ENCODE data around the gene EFCAB12.
"Not testable (repeated sequence)": the region's sequence is repeated elsewhere in the genome, so short reads cannot be mapped to it uniquely, and the experiment has no call there.

The EFCAB12 gene

DNA sequence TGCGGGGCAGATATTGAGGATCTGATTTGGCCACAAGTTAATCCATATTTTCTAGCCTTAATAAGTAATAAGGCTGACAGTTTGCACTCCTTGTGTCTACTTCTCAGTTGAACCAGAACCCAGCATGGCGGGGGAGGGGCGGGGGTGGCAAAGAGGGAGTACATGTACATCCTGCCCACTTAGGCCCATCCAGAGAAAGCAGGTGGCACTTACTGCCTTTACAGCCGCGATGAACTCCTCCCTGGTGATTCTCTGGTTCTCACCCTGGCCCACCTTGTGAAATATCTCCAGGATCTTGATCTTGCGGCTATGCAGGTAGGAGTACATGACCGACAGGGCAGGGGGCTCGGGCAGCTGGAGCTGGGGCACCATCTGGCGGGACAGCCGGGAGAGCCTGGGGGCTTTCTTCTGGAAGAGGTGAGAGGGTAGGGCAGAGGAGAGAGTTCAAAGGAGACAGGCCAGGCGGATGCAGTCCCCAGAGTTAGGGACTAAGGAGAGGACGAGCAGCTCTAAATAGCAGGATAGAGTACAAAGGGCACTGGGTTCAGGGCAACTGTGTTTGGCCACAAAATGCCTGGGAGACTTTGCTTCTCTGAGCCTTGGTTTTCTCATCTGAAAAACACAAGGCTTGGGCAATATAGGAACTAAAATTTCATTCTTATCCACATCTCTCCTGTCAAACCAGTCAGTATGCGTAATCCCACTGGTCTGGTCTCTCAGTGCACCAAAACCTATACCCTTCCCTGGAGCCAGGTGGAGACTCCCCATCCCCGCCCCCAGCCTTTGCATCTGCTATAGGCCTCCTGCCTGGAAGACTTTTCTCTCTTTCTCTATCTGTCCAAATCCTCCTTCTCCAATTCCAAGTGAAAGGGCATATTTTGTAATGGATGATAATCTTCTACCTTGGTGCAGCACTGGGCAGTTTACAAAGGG, 10.1 kb downstream of the EFCAB12 start:
- DNase-seq: no peak

DNA sequence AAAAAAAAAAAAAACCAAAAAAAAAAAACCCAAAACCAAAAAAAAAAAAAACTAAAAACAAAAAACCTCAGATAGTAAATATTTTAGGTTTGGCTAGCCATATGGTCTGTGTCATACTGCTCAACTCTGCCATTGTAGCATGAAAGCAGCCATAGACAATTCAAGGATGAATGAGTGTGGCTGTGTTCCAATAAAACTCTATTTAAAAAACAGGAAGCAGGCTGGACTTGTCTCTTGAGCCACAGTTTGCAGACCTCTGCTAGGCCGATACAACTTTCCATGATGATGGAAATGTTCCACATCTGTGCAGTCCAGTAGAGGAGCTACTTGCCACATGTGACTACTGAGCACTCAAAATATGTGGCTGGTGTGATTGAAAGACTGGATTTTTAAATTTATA, 11.1 kb downstream of the EFCAB12 start:
- no peak for DNase-seq

DNA sequence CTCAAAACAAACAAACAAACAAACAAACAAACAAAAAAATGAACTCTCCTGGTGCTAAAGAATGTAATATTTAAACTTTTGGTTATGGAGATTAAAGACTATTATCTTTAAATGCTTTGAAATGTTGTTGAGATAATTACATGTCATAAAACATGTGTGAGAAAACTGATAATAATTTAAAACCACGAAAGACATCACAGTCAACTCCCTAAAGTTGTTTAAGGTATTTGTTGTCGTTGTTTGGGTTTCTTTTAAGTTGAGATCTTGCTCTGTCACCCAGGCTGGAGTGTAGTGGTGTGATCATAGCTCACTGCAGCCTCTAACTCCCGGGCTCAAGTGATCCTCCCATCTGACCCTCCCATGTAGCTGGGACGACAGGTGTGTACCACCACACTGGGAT, 12.0 kb downstream of the EFCAB12 start:
- no peak for DNase-seq

DNA sequence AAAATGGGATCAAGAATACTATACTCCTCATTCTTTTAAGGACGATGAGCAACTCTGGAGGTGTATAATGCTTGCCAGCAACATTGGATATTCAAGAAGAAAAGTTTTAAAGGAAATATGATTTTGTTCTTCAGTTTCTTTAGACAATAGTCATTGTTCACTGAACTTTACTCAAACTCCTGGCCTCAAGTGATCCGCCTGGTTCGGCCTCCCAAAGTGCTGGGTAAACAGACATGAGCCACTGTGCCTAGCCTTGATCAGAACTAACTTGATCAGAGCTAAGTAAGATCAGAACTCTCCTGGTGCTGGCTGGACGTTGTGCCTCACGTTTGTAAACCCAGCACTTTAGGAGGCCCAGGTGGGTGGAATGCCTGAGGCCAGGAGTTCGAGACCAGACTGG, 12.6 kb downstream of the EFCAB12 start:
- no peak for DNase-seq

DNA sequence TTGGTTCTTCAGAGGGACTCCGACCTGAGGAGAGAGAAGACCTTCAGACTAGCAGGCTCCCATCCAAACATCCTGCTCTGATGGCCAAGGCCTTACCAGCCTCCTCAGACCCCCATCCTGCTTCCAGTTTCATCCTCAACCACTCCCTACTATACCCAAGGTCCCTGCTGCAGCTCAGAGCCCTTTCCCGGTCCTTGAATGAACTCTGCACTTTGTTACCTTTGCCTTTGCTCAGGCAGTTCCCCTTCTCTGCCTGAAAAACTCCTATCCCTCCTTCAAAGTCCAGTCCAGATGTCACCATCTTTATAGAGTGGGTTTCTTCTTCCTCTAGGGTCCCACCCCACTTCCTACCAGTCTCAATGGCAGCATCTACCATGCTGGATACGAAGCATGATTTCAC, 13.1 kb downstream of the EFCAB12 start:
- no peak for DNase-seq

DNA sequence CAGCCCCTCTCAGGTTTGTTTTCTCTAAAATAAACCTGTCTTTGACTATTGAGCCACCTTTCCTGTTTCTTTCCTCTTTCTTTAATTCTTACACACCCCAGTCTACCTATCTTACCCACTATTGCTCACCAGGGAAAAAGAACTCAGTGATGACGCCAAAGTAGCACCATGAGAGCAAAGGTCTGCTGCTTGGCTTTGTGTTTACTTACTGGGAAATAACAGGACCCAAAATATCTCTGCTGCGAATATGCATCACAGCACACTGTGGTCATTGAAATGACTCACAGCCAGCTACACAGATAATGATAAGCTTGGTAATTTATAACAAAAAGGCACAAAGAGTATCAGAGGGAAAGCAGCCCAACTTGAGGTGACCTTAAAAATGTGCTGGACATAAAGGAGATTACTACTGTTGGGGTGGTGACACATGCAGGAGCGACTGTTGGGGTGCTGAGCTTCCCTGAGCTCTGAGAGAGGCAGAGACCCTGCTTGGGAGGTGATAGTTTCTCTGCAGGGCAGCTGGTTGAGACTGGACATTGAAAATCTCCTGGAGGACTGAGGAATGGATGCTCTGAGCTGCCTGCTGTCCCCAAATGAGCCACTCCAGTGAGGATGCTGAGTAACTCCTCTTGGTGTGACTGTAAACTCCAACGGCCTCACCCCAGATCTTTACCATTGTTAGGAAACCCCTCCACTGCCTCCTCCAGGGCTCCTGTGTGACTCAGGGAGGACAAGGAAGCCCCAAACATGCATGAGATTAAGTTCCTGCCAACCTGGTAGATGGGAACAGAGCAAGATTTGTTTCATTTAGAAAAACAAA, 14.5 kb downstream of the EFCAB12 start:
- no peak for DNase-seq

DNA sequence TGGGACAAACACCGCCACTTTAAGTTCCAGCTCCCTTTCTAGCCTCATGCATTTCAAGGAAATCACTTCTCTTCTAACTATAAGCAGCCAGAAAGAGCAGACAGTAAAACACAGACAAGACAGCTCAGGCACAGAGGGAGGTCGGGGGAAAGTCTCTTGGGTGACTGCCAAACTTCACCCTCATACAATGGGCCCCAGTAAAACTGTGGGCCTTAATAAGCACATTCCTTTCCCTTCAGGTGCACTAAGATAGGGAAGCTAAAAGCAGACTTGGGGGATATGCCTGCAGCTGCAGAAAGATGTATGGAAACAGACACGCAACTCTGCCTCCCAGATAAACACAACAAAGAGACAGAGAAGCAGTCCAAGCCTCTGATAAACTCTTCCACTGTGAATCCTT, 15.2 kb downstream of the EFCAB12 start:
- DNase-seq: not testable (repeated sequence)

DNA sequence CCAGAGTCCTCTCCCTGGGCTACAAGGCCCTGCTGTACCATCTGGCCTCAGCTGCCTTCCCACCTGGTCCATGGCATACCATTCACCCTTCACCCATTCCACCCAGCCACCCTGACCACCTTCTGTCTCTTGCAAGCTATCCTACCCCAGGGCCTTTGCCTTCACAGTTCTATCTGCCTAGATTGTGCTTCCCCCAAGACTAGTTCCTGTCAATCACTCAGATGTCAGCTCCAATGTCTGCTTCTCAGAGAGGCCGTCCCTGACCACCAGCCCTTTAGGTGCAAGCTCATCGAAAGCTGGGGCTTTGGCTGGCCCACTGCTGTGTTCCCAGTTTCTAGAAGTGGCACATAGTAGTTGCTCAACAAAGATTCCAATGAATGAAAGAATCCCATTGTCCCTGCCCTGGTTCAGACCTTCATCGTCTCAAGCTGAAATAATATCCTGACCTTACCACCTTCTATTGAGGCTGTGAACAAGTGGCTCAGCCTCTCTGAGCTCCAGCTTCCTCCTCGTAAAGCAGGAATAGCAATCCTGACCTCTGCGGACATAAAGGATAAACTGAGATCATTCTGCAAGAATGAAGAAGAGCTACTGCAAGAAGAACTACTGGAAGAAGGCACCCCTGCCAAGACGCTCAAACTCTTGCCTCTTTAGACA, 15.8 kb downstream of the EFCAB12 start:
- DNase-seq: no peak

DNA sequence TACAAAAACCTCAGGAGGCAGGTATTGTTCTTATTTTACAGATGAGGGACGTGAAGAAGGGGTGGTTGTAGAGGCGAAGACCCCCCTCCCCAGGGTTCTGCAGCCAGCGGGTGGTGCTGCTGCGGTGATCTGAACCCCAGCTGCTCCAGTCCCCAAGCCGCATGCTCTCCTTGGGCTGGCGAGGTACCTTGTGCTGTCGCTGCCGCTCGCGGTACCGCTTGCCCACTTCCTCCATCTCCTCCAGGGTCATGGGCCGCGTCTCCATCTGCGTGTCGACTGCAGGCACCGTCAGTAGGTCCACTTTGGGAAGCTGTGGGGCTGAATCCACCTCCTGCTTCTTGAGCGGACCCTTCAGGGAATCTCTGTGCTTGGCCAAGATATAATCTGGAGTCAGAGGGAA, 17.5 kb downstream of the EFCAB12 start:
- DNase-seq: no peak

DNA sequence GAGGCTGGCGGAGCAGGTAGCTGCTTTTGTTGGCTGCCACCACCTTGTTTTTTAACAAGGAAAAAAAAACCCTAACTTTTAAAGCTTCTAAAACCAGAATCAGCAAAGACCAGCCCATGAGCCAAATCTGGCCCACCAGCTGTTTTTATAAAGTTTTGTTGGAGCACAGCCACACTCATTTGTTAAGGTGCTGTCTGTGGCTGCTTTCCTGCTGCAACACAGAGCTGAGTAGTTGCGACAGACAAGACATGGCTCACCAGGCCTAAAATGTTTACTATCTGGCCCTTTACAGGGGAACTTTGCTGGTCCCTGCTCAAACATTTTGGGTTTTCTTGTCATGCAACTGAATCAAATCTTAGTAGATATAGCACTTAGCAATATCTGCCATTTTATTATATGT, 18.9 kb downstream of the EFCAB12 start:
- DNase-seq: no peak

DNA sequence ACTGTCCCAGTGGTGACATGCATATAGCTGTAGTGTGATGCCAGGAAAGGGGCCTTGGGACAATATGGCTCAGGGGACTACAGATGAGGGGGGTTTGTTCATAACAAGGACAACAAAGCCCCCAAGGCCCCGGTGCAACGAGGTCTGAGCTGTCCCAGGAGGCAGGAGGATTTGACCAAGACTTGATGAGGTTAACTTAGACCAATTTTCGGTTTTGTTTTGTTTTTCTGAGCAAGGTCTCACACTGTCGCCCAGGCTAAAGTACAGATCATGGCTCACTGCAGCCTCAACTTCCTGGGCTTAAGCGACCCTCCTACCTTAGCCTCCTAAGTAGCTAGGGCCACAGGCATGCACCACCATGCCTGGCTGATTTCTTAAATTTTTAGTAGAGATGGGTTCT, 23.8 kb downstream of the EFCAB12 start:
- DNase-seq: no peak

DNA sequence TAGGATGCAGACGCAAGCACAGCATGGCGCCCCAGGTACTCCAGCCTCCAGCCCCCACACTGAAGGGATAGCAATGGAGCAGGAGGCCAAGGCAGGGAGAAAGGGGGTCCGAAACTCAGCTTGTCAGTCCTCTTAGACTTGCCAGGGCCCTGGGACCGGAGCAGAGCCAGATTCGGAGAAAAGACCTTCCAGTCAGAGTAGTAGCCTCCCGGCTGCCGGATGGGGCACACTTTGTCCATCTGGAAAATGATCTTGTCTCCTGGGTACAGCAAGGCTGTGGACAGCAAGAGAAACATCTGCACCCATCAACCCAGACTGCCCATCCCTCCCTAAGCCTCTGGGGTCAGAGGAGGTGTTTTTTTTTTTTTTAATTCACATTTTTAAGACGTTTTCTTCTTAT, 24.3 kb downstream of the EFCAB12 start:
- no peak for DNase-seq

DNA sequence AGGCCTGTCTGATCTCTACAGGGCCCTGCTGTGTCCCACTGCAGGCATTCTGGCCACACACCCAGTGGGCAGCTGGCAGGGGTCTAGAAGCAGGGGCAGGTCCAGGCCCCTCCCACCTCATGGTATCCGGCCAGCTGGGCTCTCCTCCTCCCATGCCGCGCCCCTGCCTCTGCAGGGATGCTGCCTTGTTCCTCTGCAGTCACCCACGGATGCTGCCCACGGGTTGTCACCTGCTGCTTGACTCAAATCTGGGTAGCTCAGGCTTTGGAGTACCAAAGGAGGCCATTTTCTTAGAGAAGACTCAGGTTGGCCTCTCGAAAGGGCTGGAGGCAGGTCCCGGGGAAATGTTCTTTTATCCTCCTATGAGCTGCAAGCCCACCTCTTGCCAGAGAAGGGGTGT, 25.0 kb downstream of the EFCAB12 start:
- DNase-seq: no peak

DNA sequence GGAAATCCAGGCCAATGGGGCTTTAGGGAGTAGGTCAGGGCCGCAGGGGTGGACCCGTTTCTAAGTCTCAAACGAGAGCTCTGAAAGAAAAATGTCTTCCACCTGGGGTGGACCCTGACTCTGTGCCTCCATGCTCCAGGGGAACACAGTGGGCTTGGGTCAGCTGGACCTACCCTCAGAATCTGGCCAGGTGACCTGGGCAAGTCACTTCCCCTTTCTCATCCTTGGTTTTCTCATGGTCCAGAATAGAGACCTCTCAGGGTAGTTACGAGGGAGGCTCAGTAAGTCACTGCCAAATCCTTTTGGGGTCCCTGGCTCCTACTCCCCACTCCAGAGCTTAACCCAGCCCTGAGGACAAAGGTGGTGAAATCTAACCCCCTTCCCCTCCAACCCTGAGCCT, 25.8 kb downstream of the EFCAB12 start:
- no peak for DNase-seq

DNA sequence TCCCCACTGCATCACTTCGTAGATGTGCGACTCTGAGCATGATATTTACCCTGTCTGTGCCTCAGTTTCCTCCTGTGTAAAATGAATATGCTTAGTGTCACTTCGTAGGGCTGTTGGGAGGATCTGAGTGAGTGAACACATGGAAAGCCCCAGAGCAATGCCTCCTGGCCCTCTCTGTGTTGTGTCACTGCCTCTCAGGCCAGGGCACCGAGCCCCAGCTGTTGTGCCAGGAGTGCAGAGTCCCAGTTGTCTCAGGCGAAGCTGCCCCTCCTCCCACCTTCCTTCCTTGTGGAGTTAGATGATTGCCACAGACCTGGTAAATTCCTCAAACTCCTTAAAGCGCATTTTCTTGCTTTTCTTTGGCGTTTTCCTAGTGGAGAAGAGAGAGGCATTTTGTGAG, 26.2 kb downstream of the EFCAB12 start:
- no peak for DNase-seq

DNA sequence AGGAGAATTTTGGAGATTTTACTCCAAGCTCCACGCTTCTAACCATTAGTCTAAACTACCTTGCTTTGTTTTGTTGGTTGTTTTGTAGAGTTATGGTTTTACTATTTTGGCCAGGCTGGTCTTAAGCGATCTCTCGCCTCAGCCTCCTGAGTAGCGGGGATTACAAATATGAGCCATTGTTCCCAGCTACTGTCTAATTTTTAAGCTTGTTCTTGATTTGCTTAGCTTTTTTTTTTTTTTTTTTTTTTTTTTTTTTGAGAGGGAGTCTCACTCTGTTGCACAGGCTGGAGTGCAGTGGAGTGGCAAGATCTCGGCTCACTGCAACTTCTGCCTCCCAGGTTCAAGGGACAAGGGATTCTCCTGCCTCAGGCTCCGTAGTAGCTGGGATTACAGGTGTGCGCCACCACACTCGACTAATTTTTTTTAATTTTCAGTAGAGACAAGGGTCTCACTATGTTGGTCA, 28.5 kb downstream of the EFCAB12 start:
- DNase-seq: no peak

DNA sequence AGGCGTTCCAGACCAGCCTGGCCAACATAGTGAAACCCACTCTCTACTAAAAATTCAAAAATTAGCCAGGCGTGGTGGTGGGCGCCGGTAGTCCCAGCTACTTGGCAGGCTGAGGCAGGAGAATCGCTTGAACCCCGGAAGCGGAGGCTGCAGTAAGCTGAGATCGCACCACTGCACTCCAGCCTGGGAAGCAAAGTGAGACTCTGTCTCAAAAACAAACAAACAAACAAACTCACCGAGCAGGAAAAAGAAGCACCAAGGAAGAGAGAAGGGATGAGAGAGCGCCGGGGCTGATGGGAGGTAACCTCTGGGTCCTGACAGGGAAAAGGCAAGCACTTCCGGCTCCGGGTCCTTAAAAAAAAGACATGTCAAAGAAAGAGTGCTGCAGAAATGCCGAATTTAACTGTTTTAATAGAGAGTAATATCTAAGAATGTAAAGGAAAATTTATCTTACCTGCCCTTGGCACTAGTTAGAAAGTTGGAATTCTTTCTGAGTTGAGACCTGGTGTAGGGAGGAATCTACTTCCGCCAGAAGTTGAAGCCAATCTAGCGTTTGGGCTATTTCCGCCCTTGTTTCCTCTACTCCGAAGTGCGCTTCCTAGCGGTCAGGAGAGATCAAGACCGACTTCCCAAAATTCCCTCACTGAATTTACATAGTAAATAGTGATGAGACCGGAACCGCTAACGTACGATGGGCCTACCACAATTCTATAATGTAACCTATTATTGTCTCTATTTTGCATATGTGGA, 29.1 kb downstream of the EFCAB12 start:
- peak; percentile 76 for DNase-seq

DNA sequence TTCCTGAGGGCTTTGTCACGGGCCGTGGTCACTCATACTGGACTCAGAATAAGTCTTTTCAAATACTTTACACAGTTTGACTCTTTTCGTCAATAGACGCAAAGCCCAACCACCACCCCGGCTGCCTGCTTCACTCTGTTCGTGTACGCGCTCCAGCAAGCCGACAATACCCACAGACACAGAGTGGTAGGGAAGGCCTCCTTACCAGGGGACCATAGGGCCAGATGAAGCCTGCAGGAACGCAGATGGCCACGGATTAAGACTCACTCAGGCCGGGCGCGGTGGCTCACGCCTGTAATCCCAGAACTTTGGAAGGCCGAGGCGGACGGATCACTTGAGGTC, 29.7 kb downstream of the EFCAB12 start:
- DNase-seq: no peak

DNA sequence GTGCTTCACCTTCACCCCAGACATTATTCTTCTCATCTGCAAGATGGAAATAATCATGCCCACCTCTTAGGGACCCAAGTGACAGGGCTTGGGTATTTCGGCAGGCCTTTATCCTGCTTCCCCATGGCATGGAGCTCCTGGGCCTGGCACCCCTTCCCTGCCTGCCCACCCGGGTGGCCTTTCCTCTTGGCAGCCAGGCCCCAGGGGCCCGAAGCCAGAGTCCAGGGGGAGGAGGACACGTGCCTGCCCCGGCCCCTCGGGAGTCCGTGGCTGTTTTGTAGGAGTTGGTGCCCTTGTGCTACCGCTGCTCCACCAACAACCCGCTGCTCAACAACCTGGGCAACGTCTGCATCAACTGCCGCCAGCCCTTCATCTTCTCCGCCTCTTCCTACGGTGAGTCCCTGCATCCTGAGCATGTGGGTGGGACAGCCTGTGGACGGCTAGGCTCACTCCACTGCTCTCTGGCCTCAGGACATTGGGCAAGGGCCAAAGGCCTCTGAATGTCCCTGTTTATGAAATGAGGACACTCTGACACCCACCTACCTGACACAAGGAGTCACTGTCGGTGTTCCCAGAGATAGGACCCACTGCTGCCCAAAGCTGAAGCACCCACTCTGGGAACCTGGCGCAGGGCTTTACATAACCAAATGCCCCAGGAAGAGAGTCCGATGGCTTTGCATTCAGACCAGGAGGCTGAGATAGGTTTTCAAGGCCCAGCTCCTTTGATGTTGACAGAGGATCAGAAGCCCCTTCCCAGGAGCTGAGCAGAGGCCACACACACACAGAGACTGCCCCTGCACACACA, 34.5 kb downstream of the EFCAB12 start:
- DNase-seq: not testable (repeated sequence)

DNA sequence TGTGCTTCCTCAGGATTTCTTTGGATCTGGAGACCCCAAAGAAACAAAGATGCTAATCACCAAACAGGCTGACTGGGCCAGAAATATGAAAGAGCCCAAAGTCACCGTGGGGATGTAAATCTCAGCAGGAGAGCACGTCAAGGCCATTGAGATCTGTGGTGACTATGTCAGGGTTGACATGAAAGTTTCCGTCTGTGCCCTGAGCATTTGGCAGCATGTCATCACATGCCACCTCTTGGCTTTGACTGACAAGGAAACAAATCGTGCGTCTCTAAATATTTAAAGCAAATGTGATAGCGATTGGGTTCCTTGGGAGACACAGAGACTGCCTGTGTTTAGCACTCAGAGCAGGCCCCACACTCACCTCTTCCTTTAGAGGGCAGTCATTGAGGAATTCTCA, 35.2 kb downstream of the EFCAB12 start:
- DNase-seq: no peak

DNA sequence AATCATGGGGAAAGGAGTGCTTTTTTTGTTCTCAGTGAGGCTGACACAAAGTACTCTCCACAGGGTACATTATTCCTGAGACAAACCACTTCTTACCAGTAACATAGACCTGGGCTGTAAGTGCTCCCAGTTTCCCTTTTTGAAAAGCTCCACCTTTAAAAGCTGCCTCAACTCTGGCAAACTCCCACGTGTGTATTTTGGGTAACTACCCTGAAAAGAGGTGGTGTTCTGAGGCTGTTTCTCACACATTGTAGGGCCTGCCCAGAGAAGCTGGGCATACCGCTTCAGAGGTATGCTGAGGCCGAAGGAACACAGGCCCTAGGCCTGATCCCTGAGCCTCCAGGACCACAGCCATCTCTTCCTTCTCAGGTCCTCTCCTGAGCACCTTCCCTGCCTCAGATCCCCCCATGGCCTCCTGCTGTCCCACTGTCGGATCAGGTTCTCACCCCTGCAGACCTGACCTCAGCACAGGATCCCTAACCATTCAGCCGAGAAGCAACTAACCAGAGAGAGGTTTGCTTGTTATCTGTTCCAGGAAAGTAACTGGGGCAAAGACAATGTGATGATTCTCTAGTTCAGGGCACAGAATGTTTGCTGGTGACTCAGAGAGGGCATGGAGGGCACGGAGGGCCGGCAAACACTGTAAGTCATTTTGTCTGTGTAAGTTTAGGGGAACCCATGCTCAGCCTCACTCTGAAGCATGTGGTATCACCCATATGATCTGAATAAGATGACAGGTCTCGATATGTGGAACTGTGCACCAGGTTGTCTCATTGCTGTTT, 36.1 kb downstream of the EFCAB12 start:
- not testable (repeated sequence) for DNase-seq

Measured in NCI-H510A (cell line).